HG03025 (cell line): ENCODE results near the gene MPP4.
A peak's percentile ranks its signal among the peaks of the same experiment; 100 is the strongest.
"Not testable (repeated sequence)": the region's sequence is repeated elsewhere in the genome, so short reads cannot be mapped to it uniquely, and the experiment has no call there.

Source experiments
- ATAC-seq: cut with Tn5 transposase; IDR thresholded peaks from one replicate; pipeline ENCODE4 v1.9.1; 2021; ENCODE audit warnings: mild to moderate bottlenecking, moderate library complexity; ENCODE audit not compliant: unreplicated experiment, low FRiP score

The MPP4 gene

GRCh38 chr2:201674794-201675193, 23.6 kb downstream of the MPP4 start:
- no peak for ATAC-seq

- ATAC-seq: no peak
Observed at GRCh38 chr2:201674298-201674697, 24.1 kb downstream of the MPP4 start.

GRCh38 chr2:201673546-201673945, 24.9 kb downstream of the MPP4 start:
- ATAC-seq: no peak

GRCh38 chr2:201671205-201671604, 27.2 kb downstream of the MPP4 start:
- not testable (repeated sequence) for ATAC-seq

GRCh38 chr2:201669865-201670264, 28.6 kb downstream of the MPP4 start:
- ATAC-seq: no peak

GRCh38 chr2:201668402-201668910, 30.0 kb downstream of the MPP4 start:
- ATAC-seq: no peak

GRCh38 chr2:201664334-201664733, 34.1 kb downstream of the MPP4 start:
- no peak for ATAC-seq

- no peak for ATAC-seq
Observed at GRCh38 chr2:201661366-201661765, 37.1 kb downstream of the MPP4 start.

GRCh38 chr2:201660293-201660895, 38.0 kb downstream of the MPP4 start:
- no peak for ATAC-seq

- no peak for ATAC-seq
Observed at GRCh38 chr2:201656740-201657139, 41.7 kb downstream of the MPP4 start.

GRCh38 chr2:201656102-201656501, 42.3 kb downstream of the MPP4 start:
- ATAC-seq: no peak

- ATAC-seq: no peak
Observed at GRCh38 chr2:201654616-201655384, 43.6 kb downstream of the MPP4 start.

- ATAC-seq: no peak
Observed at GRCh38 chr2:201653221-201653620, 45.2 kb downstream of the MPP4 start.

GRCh38 chr2:201649442-201649841, 49.0 kb downstream of the MPP4 start:
- ATAC-seq: no peak

- ATAC-seq: no peak
Observed at GRCh38 chr2:201647431-201647830, 51.0 kb downstream of the MPP4 start.

- no peak for ATAC-seq
Observed at GRCh38 chr2:201644001-201644400, 54.4 kb downstream of the MPP4 start.

- ATAC-seq: peak; percentile 33
Observed at GRCh38 chr2:201643216-201643890, 55.1 kb downstream of the MPP4 start, which contains the start of gene TMEM237. TMEM237 (minus strand) TSS chr2:201643503; CDS start chr2:201643400, 103 bp downstream.

- ATAC-seq: peak; percentile 77
Observed at GRCh38 chr2:201642579-201643215, 55.7 kb downstream of the MPP4 start.

GRCh38 chr2:201642086-201642578, 56.3 kb downstream of the MPP4 start:
- ATAC-seq: peak; percentile 51

- ATAC-seq: no peak
Observed at GRCh38 chr2:201639205-201639604, 59.2 kb downstream of the MPP4 start.

GRCh38 chr2:201638326-201638725, 60.1 kb downstream of the MPP4 start:
- ATAC-seq: no peak
